Liver (tissue), 9 donors: Measurements from ENCODE around the gene GCNA. TPM values are rescaled to one million over a fixed set of nuclear protein-coding genes. Genes with fewer than 3 reads are reported as not detected.

Source experiments
- DNase-seq: peaks from one replicate; pipeline ENCODE4 v3.0.0-alpha.2; 2017; ENCODE audit warnings: low spot score
- H3K27ac ChIP-seq, 2 donors: one replicate each; pipeline ENCODE4 v1.7.0; 2013; ENCODE audit warnings: inconsistent platforms in 2 of 2, low read length in 2 of 2, control low read depth in 1 of 2, low read depth in 1 of 2, mild to moderate bottlenecking in 1 of 2
- H3K27me3 ChIP-seq, 4 donors: one replicate each; pipeline versions ENCODE4 v1.6.1 to v1.7.0; 2013; ENCODE audit warnings: low read length in 3 of 4, inconsistent platforms in 1 of 4, mild to moderate bottlenecking in 1 of 4, moderate library complexity in 1 of 4; ENCODE audit not compliant: control insufficient read depth in 4 of 4, insufficient read depth in 4 of 4
- H3K36me3 ChIP-seq, 4 donors: one replicate each; pipeline versions ENCODE4 v1.6.1 to v1.7.0; 2013; ENCODE audit warnings: low read length in 3 of 4, mild to moderate bottlenecking in 3 of 4, low read depth in 1 of 4, moderate library complexity in 1 of 4; ENCODE audit not compliant: control insufficient read depth in 4 of 4, insufficient read depth in 3 of 4
- H3K4me1 ChIP-seq, 4 donors: one replicate each; pipeline versions ENCODE4 v1.6.1 to v1.7.0; 2013; ENCODE audit warnings: low read length in 3 of 4, mild to moderate bottlenecking in 3 of 4, moderate library complexity in 1 of 4; ENCODE audit not compliant: control insufficient read depth in 4 of 4, insufficient read depth in 4 of 4
- H3K4me3 ChIP-seq, 3 donors: one replicate each; pipeline versions ENCODE4 v1.6.1 to v1.7.0; 2013; ENCODE audit warnings: low read length in 3 of 3, control low read depth in 1 of 3, low read depth in 1 of 3, mild to moderate bottlenecking in 1 of 3
- H3K9ac ChIP-seq, 2 donors: one replicate each; pipeline ENCODE4 v1.7.0; 2013; ENCODE audit warnings: low read length in 2 of 2, mild to moderate bottlenecking in 2 of 2, moderate library complexity in 2 of 2, control low read depth in 1 of 2, low read depth in 1 of 2
- H3K9me3 ChIP-seq, 4 donors: one replicate each; pipeline versions ENCODE4 v1.6.1 to v1.7.0; 2013; ENCODE audit warnings: low read length in 3 of 4; ENCODE audit not compliant: control insufficient read depth in 4 of 4
- CTCF ChIP-seq: fragments of 150-350 bp; IDR thresholded peaks from 2 replicates; pipeline ENCODE4 v1.5.1; 2017; ENCODE audit warnings: improper control_type of control experiment, low read depth, low read length; ENCODE audit not compliant: missing input control
- EGR1 ChIP-seq, 2 donors: IDR thresholded peaks; 2 replicates each; pipeline ENCODE4 v1.6.1; 2016 to 2018; ENCODE audit warnings: antibody characterized with exemption in 2 of 2, low read depth in 2 of 2
- FOXA1 ChIP-seq: IDR thresholded peaks from 2 replicates; pipeline ENCODE4 v1.6.1; 2016; ENCODE audit warnings: antibody characterized with exemption
- FOXA2 ChIP-seq: IDR thresholded peaks from 2 replicates; pipeline ENCODE4 v1.6.1; 2016; ENCODE audit warnings: antibody characterized with exemption
- GABPA ChIP-seq, 2 donors: IDR thresholded peaks in 1 of 2; conservative IDR thresholded peaks in 1 of 2; 2 replicates each; pipeline ENCODE4 v1.6.1; 2016; ENCODE audit warnings: antibody characterized with exemption in 2 of 2, mild to moderate bottlenecking in 1 of 2, moderate library complexity in 1 of 2
- HNF4A ChIP-seq, 2 donors: conservative IDR thresholded peaks; 2 replicates each; pipeline ENCODE4 v1.6.1; 2016; ENCODE audit warnings: antibody characterized with exemption in 2 of 2, mild to moderate bottlenecking in 2 of 2
- JUND ChIP-seq, 2 donors: IDR thresholded peaks; 2 replicates each; pipeline ENCODE4 v1.6.1; 2016; ENCODE audit warnings: antibody characterized with exemption in 2 of 2
- MAX ChIP-seq: IDR thresholded peaks from 2 replicates; pipeline ENCODE4 v1.6.1; 2016; ENCODE audit warnings: antibody characterized with exemption
- NR2F2 ChIP-seq: IDR thresholded peaks from 2 replicates; pipeline ENCODE4 v1.6.1; 2016; ENCODE audit warnings: antibody characterized with exemption
- RAD21 ChIP-seq, 2 donors: IDR thresholded peaks; 2 replicates each; pipeline ENCODE4 v1.6.1; 2016; ENCODE audit warnings: antibody characterized with exemption in 2 of 2, mild to moderate bottlenecking in 2 of 2
- REST ChIP-seq: IDR thresholded peaks from 2 replicates; pipeline ENCODE4 v1.6.1; 2016; ENCODE audit warnings: antibody characterized with exemption, mild to moderate bottlenecking
- RXRA ChIP-seq, 2 donors: IDR thresholded peaks; 2 replicates each; pipeline ENCODE4 v1.6.1; 2017 to 2018; ENCODE audit warnings: antibody characterized with exemption in 2 of 2, mild to moderate bottlenecking in 1 of 2
- SP1 ChIP-seq: IDR thresholded peaks from 2 replicates; pipeline ENCODE4 v1.6.1; 2018; ENCODE audit warnings: antibody characterized with exemption, mild to moderate bottlenecking
- TAF1 ChIP-seq: conservative IDR thresholded peaks from 2 replicates; pipeline ENCODE4 v1.6.1; 2016; ENCODE audit warnings: antibody characterized with exemption, mild to moderate bottlenecking
- YY1 ChIP-seq: IDR thresholded peaks from 2 replicates; pipeline ENCODE4 v1.6.1; 2016; ENCODE audit warnings: antibody characterized with exemption, mild to moderate bottlenecking
- ZBTB33 ChIP-seq: IDR thresholded peaks from 2 replicates; pipeline ENCODE4 v1.6.1; 2016; ENCODE audit warnings: antibody characterized with exemption
- WGBS: extraction: QIAGEN DNeasy Blood & Tissue Kit; methylation state at CpG from one replicate; pipeline ENCODE4 v1.1.7; 2013; 5-methylcytosine and 5-hydroxymethylcytosine counted together
- polyA plus RNA-seq, 2 donors: library from polyadenylated mRNA; stranded (reverse) in 1 of 2; unstranded in 1 of 2; fragments of 200-250 nt in 1 of 2; fragments of >200 nt in 1 of 2; fragmentation: Nextera tagmentation in 1 of 2; extraction: Ambion mirVana in 1 of 2; gene quantifications; one replicate each; pipeline versions ENCODE4 v1.2.1 to v1.2.3, GENCODE V29; 2013 to 2015
- total RNA-seq, 2 donors: library from RNA; depleted of rRNA; stranded (reverse); fragments of >200 nt; gene quantifications; one replicate each; pipeline ENCODE4 v1.2.3, GENCODE V29; 2014
- donor health status: healthy.
- donor health status: healthy.
- donor health status: healthy.
- donor health status: healthy.
- donor health status: healthy.

GCNA gene
- total and polyA plus RNA-seq, 4 donors, result 0.18 to 3.7 (median 0.73) TPM

GRCh38 chrX:71615056-71615455 is 36.8 kb downstream of the GCNA start:
- no peak overlapping the region for H3K4me3 ChIP-seq
- no peaks in the 10 kb centered on the region for H3K27me3 ChIP-seq
- TF ChIP-seq NR2F2 (no peak), GABPA (IDR thresholded peaks at IDR 0.05 in 1 of 2, conservative IDR thresholded peaks at IDR 0.05 in 1 of 2) (no peak), TAF1 (no peak), ZBTB33 (no peak), YY1 (no peak), RAD21 (IDR thresholded peaks at IDR 0.05) (no peak), HNF4A (conservative IDR thresholded peaks at IDR 0.05) (no peak), REST (no peak), FOXA2 (no peak), RXRA (IDR thresholded peaks at IDR 0.05) (no peak), EGR1 (IDR thresholded peaks at IDR 0.05; ENCODE audit: low read depth in 2 of 2) (no peak), MAX (no peak), CTCF (no peak), SP1 (no peak), JUND (IDR thresholded peaks at IDR 0.05) (no peak)
- H3K36me3 ChIP-seq, result peaks cover 3 to 28% (median 9%) of the 10 kb centered on the region in 4 donors
- H3K4me1 ChIP-seq, result peaks cover 0 to 10% (median 0%) of the 10 kb centered on the region in 4 donors
- H3K27ac ChIP-seq, result no peak overlapping the region
- no peak overlapping the region for H3K9ac ChIP-seq
- no peak for DNase-seq
- no peaks in the 10 kb centered on the region for H3K9me3 ChIP-seq
- WGBS, result 92% methylated on average over 4 of the region's 4 CpGs

- 93% methylated on average over 10 of the region's 10 CpGs for WGBS
- no peak overlapping the region for H3K4me3 ChIP-seq
- no peak for DNase-seq
- H3K27ac ChIP-seq, result no peak overlapping the region
- H3K4me1 ChIP-seq, result peaks cover 0 to 10% (median 0%) of the 10 kb centered on the region in 4 donors
- H3K9me3 ChIP-seq, result peaks cover 0 to 3% (median 0%) of the 10 kb centered on the region in 4 donors
- H3K9ac ChIP-seq, result no peak overlapping the region
- H3K36me3 ChIP-seq, result peaks cover 2 to 24% (median 6%) of the 10 kb centered on the region in 4 donors
- no peaks in the 10 kb centered on the region for H3K27me3 ChIP-seq
- TF ChIP-seq HNF4A (conservative IDR thresholded peaks at IDR 0.05), result no peak
- TF ChIP-seq MAX, result no peak
- TF ChIP-seq FOXA2, result no peak
- TF ChIP-seq SP1, result no peak
- TF ChIP-seq EGR1 (IDR thresholded peaks at IDR 0.05; ENCODE audit: low read depth in 2 of 2), result no peak
- no peak for TF ChIP-seq GABPA (IDR thresholded peaks at IDR 0.05 in 1 of 2, conservative IDR thresholded peaks at IDR 0.05 in 1 of 2)
- TF ChIP-seq FOXA1, result no peak
- TF ChIP-seq NR2F2, result no peak
- TF ChIP-seq ZBTB33, result no peak
These were observed 37.7 kb downstream of the GCNA start for GRCh38 chrX:71615954-71616353.
